Right cardiac atrium (tissue), 5 donors: ENCODE measurements around the gene SLF2. TPM values are rescaled to one million over a fixed set of nuclear protein-coding genes. Genes with fewer than 3 reads are reported as not detected.
"Not testable (repeated sequence)": the region's sequence is repeated elsewhere in the genome, so short reads cannot be mapped to it uniquely, and the experiment has no call there.

Experiments used
- ATAC-seq, 2 donors: fragments of 200-7000 bp; cut with Tn5 transposase; one replicate each; pipeline versions ENCODE4 v1.8.0 to v1.9.1; 2020; ENCODE audit warnings: moderate library complexity in 2 of 2, mild to moderate bottlenecking in 1 of 2
- DNase-seq, 3 donors: peaks; one replicate each; pipeline ENCODE4 v3.0.0-alpha.2; 2020
- H3K27ac ChIP-seq: one replicate; pipeline ENCODE4 v1.5.1; 2013; ENCODE audit warnings: mild to moderate bottlenecking, low read length, control low read depth, moderate library complexity
- H3K27me3 ChIP-seq: one replicate; pipeline ENCODE4 v1.6.1; 2013; ENCODE audit not compliant: control insufficient read depth, insufficient read depth
- H3K4me1 ChIP-seq: one replicate; pipeline ENCODE4 v1.6.1; 2013; ENCODE audit warnings: low read length; ENCODE audit not compliant: control insufficient read depth, insufficient read depth
- H3K4me3 ChIP-seq: one replicate; pipeline ENCODE4 v1.5.1; 2013; ENCODE audit warnings: low read length, control low read depth
- H3K9me3 ChIP-seq: one replicate; pipeline ENCODE4 v1.6.1; 2013; ENCODE audit warnings: low read length; ENCODE audit not compliant: control insufficient read depth
- WGBS: extraction: QIAGEN DNeasy Blood & Tissue Kit; methylation state at CpG from one replicate; pipeline ENCODE4 v1.1.7; 2013; 5-methylcytosine and 5-hydroxymethylcytosine counted together
- intact Hi-C, 4 donors: fragments of 100-400 bp; cut with DNase I; formaldehyde crosslinking; loops; one replicate each; pipeline versions ENCODE4 v1.11.0 to v1.14.0; 2022 to 2023
- polyA plus RNA-seq: library from polyadenylated mRNA; stranded (reverse); fragments of 200-250 nt; gene quantifications from one replicate; pipeline ENCODE4 v1.2.3, GENCODE V29; 2013
- total RNA-seq, 4 donors: library from RNA; stranded (reverse); fragmentation: NEBNext Ultra II Directional; extraction: Animal tissue kit (Norgen Biotek cat#: 25700); gene quantifications; one replicate each; pipeline ENCODE4 v1.2.1, GENCODE V29; 2021
- donor health status: healthy with polysubstance abuse.
- donor health status: DM: no; HTN: yes; CAD: no.
- donor health status: DM: no; HTN: no; CAD: no.
- donor health status: DM: no; HTN: yes; CAD: no; lungs with severe emphysema.
- donor health status: DM: yes; HTN: yes; CAD: no.

Gene SLF2
- total and polyA plus RNA-seq, 5 donors, result 7.4 to 22.6 (median 19.1) TPM

DNA sequence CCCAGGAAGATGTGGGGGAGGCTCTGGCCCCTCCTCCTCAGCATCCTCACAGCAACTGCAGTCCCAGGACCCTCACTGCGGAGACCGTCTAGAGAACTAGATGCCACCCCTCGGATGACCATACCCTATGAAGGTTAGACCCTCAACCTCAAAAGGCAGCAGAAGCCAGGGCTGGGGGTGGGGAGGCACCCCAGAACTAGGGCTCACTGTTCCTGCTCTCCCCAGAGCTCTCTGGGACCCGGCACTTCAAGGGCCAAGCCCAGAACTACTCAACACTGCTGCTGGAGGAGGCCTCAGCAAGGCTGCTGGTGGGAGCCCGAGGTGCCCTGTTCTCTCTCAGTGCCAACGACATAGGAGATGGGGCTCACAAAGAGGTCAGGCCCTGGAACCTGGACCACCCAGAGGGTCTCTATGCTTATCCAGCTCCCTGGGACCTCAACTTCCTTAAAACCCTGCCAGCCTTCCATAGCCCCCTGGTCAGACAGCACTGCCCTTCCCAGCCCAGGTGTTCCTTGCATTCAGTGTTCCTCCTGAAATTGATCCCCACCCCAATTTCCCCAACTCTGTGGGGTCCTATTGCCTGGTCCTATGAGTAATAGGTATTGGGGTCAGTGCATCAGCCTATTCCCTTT lies 60.3 kb downstream of the SLF2 start:
- WGBS, result 92% methylated on average over 6 of the region's 6 CpGs
- no peaks in the 10 kb centered on the region for H3K9me3 ChIP-seq
- ATAC-seq (no peak), DNase-seq (no peak)
- no peaks in the 10 kb centered on the region for H3K4me1 ChIP-seq
- intact Hi-C loops, result no loop called here
- no peak overlapping the region for H3K4me3 ChIP-seq
- no peaks in the 10 kb centered on the region for H3K27me3 ChIP-seq
- no peak overlapping the region for H3K27ac ChIP-seq

DNA sequence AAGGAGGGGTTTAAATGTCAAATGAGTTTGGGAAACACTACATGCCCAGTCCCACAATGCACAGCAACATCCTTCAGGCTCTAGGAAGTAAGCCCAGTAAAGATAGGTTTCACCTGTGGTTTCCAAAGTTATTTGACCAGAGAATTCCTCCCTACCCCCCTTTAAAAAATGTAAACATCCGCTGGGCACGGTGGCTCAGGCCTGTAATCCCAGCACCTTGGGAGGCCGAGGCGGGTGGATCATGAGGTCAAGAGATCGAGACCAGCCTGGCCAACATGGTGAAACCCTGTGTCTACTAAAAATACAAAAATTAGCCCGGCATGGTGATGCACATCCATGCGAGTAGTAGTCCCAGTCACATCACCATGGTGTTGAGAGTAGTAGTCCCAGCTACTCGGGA lies 62.6 kb downstream of the SLF2 start:
- H3K27ac ChIP-seq, DNase-seq, intact Hi-C loops, ATAC-seq, H3K4me3 ChIP-seq, H3K27me3 ChIP-seq, H3K9me3 ChIP-seq, H3K4me1 ChIP-seq: not testable (repeated sequence)
- WGBS, result 85% methylated on average over 8 of the region's 8 CpGs

DNA sequence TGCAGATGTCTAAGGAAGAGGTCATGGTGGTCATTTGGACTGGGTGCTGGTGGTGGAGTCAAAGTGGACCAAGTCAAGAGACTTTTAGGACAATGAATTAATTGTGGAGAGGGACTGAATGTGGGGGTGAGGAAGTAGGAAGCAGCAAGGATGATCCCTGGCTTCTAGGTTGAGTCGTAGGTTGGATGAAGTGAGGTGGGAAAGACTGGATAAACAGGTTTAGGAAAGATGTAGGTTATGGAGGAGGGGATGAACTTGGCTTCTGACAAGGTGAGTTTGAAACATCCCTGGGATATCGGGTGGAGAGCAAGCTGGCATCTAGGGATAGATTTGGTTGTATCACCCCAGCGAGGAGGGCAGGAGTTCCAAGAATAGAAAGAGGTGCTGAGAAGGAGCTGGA lies 64.1 kb downstream of the SLF2 start:
- no peak for DNase-seq

DNA sequence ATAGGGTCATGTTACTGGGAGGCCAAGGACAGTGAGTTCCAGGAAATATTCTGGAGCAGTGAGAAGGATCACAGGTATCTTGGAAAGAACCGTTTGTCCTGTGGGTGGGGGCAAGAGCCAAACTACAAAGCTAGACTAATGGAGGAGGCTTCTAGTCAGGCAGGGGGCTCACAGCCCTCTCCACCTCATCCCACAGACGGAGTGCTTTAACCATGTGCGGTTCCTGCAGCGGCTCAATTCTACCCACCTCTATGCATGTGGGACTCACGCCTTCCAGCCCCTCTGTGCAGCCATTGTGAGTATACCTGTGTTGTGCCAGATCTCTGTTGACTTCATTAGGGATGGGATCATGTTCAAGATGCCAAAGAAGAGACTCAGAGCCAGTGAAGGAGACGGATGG lies 64.7 kb downstream of the SLF2 start:
- ATAC-seq (no peak), DNase-seq (no peak)
- H3K4me1 ChIP-seq, result no peaks in the 10 kb centered on the region
- intact Hi-C loops, result no loop called here
- no peaks in the 10 kb centered on the region for H3K27me3 ChIP-seq
- H3K9me3 ChIP-seq, result no peaks in the 10 kb centered on the region
- H3K4me3 ChIP-seq, result no peak overlapping the region
- H3K27ac ChIP-seq, result no peak overlapping the region
- WGBS, result 86% methylated on average over 6 of the region's 6 CpGs

More for the DNA sequence above, 64.1 kb downstream of the SLF2 start:
- intact Hi-C loops, result no loop called here
- WGBS, result 78% methylated on average over 3 of the region's 3 CpGs
- H3K27ac ChIP-seq, result no peak overlapping the region
- no peaks in the 10 kb centered on the region for H3K27me3 ChIP-seq
- no peaks in the 10 kb centered on the region for H3K9me3 ChIP-seq
- H3K4me3 ChIP-seq, result no peak overlapping the region
- no peaks in the 10 kb centered on the region for H3K4me1 ChIP-seq
- no peak for ATAC-seq

DNA sequence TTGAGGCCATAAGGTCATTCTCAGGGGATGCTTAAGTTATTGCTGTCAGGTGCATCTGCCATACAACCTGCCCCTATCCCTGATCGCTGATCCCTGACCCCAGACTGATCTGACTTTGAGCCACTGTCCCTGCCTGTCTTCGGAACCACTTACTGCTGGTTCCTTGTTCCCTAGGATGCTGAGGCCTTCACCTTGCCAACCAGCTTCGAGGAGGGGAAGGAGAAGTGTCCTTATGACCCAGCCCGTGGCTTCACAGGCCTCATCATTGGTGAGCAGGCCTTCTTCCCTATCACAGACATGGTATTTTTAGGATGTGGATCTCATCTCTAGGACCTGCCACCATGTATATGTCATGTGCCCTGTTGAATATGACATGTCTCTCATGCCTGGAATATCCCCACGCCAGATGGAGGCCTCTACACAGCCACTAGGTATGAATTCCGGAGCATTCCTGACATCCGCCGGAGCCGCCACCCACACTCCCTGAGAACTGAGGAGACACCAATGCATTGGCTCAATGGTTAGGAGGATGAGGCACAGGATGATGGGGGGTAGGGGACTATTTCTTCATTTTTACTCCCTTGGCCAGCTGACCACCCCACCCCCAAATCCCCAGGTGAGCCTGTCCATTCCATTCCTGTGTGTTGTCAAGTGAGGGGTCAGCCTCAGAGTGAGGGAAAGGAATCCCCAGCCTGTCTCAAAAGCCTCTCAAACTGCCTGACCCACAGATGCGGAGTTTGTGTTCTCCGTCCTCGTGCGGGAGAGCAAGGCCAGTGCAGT lies 65.5 kb downstream of the SLF2 start:
- WGBS, result 88% methylated on average over 13 of the region's 13 CpGs
- H3K4me1 ChIP-seq, result no peaks in the 10 kb centered on the region
- intact Hi-C loops, result no loop called here

DNA sequence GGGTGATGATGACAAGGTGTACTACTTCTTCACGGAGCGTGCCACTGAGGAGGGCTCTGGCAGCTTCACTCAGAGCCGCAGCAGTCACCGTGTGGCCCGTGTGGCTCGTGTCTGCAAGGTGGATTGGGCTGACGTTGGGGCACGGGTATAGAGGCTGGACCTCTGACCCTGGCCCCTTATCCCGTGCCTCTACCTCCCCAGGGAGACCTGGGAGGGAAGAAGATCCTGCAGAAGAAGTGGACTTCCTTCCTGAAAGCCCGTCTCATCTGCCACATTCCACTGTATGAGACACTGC lies 66.1 kb downstream of the SLF2 start:
- 79% methylated on average over 10 of the region's 10 CpGs for WGBS
- H3K9me3 ChIP-seq, result no peaks in the 10 kb centered on the region
- intact Hi-C loops, result no loop called here

More for the DNA sequence above, 65.5 kb downstream of the SLF2 start:
- Histone ChIP-seq H3K9me3 (no peaks in the 10 kb centered on the region), H3K27me3 (no peaks in the 10 kb centered on the region), H3K27ac (no peak overlapping the region), H3K4me3 (no peak overlapping the region)
- DNase-seq (no peak), ATAC-seq (no peak)

DNA sequence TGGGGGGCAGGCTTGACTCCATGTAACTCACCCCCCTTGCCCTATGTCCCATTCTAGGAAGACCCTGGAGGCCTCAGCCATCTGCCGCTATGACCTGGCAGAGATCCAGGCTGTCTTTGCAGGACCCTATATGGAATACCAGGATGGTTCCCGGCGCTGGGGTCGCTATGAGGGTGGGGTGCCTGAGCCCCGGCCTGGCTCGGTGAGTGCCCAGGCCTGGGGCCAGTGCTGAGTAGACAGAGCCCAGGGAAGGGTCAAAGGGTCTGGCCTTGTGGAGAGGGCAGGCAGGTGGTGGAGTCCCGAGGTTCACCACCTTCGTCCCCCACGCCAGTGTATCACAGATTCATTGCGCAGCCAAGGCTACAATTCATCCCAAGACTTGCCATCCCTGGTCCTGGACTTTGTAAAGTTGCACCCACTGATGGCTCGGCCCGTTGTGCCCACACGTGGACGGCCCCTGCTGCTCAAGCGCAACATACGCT lies 67.1 kb downstream of the SLF2 start:
- no peak for ATAC-seq
- 91% methylated on average over 16 of the region's 16 CpGs for WGBS
- H3K27me3 ChIP-seq, result no peaks in the 10 kb centered on the region
- no peak overlapping the region for H3K27ac ChIP-seq
- no peaks in the 10 kb centered on the region for H3K9me3 ChIP-seq
- DNase-seq, result no peak
- no peak overlapping the region for H3K4me3 ChIP-seq
- H3K4me1 ChIP-seq, result no peaks in the 10 kb centered on the region
- intact Hi-C loops, result no loop called here

More for the DNA sequence above, 66.1 kb downstream of the SLF2 start:
- no peaks in the 10 kb centered on the region for H3K27me3 ChIP-seq
- H3K4me3 ChIP-seq, result no peak overlapping the region
- no peak overlapping the region for H3K27ac ChIP-seq
- no peak for DNase-seq
- ATAC-seq, result no peak
- H3K4me1 ChIP-seq, result no peaks in the 10 kb centered on the region

DNA sequence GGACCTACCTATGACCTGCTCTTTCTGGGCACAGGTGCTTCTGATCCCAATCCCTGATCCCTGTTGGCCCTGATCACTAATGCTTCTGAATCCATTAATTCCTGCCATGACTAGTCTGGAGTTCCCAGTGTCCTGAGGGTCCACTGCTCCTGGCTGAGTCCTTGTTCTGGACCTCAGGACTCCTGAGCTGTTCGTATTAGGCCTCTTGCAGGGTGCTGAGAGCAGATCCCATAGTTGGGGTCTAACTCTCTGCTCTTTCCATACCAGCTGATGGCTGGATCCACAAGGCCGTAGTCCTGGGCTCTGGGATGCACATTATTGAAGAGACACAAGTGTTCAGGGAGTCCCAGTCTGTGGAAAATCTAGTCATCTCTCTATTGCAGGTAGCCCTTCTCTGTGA lies 67.5 kb downstream of the SLF2 start:
- Histone ChIP-seq H3K9me3 (no peaks in the 10 kb centered on the region), H3K27ac (no peak overlapping the region), H3K4me3 (no peak overlapping the region), H3K4me1 (no peaks in the 10 kb centered on the region), H3K27me3 (no peaks in the 10 kb centered on the region)
- no peak for ATAC-seq
- DNase-seq, result no peak
- intact Hi-C loops, result no loop called here
- 86% methylated on average over 2 of the region's 2 CpGs for WGBS

DNA sequence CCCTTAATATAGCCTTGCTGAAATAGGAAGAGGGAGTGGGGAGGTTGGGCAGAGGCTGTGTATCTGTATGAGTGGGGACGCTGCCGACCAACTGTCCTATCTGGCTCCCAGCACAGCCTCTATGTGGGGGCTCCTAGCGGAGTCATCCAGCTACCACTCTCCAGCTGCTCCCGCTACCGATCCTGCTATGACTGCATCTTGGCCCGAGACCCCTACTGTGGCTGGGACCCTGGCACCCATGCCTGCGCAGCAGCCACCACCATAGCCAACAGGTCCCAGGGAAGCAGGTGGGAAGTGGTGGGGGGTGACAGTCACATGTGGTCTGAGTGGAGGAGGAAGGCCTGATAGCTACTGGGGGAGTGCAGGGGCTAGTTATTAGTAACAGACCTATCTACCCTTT lies 67.9 kb downstream of the SLF2 start:
- DNase-seq, result no peak
- intact Hi-C loops, result no loop called here
- Histone ChIP-seq H3K4me1 (no peaks in the 10 kb centered on the region), H3K27me3 (no peaks in the 10 kb centered on the region), H3K4me3 (no peak overlapping the region), H3K27ac (no peak overlapping the region), H3K9me3 (no peaks in the 10 kb centered on the region)
- WGBS, result 93% methylated on average over 7 of the region's 7 CpGs
- ATAC-seq, result no peak

DNA sequence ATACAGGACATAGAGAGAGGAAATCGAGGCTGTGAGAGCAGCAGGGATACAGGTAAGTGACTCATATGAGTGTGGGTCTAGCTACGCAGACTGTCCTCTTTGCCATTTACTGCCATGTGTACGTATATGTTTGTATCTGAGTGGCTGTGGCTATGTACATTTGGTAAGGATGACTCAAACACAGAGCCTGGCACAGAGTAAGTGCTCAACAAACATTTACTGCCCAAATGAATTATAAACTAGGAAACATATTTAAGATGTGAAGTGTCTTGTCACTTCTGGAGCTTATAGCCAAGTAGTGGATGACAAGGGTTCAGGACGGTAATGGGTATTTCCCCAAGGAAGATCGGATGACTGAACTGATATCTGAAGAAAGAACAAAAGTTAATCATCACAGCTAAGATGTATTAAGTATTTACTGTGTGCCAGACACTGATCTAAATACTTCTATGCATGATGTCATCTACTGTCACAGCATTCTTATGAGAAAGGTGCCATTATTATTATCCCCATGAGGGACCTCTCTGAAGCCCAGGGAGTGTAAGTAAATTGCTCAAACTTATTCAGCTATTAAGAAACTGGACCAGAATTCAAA lies 68.5 kb downstream of the SLF2 start:
- intact Hi-C loops, result no loop called here
- DNase-seq, result no peak

More for the DNA sequence above, 68.5 kb downstream of the SLF2 start:
- H3K27ac ChIP-seq, result no peak overlapping the region
- no peak for ATAC-seq
- H3K4me3 ChIP-seq, result no peak overlapping the region
- no peaks in the 10 kb centered on the region for H3K27me3 ChIP-seq
- no peaks in the 10 kb centered on the region for H3K4me1 ChIP-seq
- H3K9me3 ChIP-seq, result no peaks in the 10 kb centered on the region
- 86% methylated on average over 5 of the region's 5 CpGs for WGBS
